ENCODE data around the gene CALR3.
A peak's percentile ranks its signal among the peaks of the same experiment; 100 is the strongest.
"Not testable (repeated sequence)": the region's sequence is repeated elsewhere in the genome, so short reads cannot be mapped to it uniquely, and the experiment has no call there.

CALR3 gene

GRCh38 chr19:16457195-16457953 is 38.6 kb downstream of the CALR3 start:
- DNase-seq = no peak

DNA sequence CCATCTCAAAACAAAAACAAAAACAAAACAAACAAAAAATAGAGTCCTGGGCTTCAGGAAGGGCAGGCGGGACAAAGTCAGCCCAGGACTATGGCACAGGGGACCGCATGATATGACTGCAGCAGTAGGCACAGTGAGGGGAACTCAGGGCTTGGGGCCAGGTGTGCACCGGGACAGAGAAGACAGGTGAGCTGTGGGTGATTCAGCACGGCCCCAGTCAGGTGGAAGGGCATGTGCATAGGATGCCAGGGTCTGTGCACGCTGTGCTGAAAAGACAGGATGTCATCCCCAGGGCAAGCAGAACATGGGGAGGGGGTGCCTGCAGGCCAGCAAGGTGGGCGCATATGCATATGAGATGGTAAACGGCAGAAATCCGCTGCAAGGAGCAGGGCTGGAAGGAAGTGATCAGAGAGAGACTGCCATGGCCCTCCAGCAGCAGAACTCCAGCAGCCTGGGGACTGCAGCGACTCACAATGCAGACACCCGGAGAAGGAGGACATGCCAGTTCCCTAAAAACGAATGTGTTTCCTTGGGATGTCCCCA is 39.2 kb downstream of the CALR3 start:
- no peak for DNase-seq

DNA sequence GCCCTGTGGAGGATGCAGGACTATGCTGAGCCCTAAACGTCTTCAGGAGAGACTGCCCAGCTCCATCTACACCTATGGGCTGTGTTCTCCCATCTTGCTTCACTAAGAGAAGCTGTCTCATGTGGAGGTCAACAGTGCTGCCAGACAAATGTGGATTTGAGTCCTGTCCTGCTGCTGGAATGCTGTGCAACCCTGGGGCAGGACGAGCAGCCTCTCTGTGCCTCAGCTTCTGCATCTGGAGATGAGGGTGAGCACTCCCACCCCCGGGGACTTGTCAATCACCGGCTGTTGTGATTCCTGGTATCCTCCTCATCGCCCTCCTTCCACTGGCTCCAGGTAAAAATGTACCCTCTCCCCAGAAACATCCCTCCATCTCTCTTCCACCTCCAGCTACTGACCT is 40.5 kb downstream of the CALR3 start:
- DNase-seq = no peak

DNA sequence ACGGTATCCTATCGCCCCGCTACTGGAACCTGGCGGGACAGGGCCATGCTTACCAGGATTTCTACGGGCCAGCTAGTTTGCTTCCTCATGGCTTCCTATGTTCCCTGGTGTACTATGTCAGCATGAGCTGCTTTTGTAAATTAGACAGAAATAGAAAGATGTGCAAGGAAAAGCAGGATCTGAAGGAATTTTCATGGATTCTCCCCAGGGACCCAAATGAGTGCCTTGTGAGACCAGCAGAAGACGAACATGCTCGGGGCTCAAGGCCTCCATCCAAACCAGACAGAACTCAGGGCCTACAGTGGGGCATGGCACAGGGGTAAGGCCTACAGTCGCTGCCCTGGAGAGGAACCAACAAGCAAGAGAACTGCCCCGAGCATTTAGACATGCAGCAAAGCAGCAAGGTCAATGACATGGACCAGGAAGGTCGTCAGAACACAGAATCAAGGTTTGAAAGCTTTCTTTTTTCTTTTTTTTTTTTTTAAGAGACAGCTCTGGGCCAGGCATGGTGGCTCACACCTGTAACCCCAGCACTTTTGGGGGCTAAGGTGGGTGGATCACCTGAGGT is 41.5 kb downstream of the CALR3 start:
- DNase-seq = no peak

GRCh38 chr19:16452325-16452724 is 43.6 kb downstream of the CALR3 start:
- no peak for DNase-seq

DNA sequence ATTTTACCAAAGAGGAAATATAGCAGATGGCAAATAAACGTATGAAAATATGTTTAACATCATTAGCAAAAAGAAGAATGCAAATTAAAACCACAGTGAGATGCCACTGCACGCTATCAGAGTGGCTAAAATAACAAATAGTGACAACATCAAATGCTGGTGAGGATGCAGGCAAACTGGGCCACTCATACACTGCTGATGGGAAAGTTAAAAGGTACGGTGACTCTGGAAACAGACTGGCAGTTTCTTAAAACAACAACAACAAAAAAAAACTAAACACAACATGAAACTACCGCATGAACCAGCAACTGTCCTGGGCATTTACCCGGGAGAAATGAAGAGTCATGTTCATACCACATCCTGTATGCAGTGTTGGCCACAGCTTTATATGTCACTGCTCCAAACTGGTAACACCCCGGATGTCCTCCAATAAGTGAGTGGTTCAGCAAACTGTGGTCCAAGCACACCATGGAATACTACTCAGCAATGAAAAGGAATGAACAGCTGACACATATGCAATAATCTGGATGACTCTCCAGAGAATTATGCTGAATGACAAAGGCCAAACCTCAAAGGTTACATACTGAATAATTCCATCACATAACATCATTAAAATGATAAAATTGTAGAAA is 46.5 kb downstream of the CALR3 start:
- DNase-seq = no peak

DNA sequence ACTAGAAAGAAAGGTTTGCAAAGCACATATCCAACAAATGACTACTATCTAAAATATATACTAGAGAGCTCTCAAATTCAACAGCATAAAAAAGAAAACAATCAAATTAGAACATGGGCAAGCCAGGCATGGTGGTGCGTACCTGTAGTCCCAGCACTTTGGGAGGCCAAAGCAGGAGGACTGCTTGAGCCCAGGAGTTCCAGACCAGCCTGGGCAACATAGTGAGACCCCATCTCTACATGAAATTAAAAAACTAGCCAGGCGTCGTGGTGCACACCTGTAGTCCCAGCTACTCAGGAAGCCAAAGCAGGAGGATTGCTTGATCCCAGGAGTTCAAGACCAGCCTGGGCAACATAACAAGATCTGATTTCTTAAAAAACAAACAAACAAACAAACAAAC is 47.1 kb downstream of the CALR3 start:
- not testable (repeated sequence) for DNase-seq

GRCh38 chr19:16446724-16447368 is 49.1 kb downstream of the CALR3 start:
- DNase-seq = peak in 1 of 2 donors; percentile 29

DNA sequence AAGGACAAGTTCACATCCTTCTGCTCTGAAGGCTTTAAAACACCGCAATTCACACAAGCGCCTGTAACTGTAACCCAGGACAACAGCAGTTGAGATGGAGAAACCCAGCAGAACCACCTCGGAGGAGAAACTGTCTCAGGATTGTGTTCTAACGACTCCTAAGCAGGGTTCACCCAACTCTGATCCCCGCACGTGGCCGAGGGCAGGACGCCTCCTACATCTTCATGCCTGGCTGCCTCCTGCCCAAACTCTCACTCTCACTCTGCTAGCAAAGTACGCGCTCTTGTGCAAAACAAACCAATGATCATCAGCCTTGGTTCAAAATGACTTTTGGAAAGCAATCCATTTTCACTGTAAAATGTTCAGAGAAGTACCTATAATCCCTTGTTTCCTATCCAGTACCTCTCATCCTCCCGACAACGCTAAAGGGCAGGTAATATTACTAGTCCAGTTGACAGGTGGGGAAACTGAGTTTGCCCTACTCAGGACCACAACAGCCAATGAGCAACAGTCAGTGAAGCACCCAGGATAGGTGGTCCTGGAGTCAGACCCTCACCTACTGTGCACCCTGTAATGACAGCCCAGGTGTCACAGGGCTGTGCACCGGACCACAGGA is 49.8 kb downstream of the CALR3 start:
- DNase-seq = no peak

- DNase-seq = no peak
These were observed 50.5 kb downstream of the CALR3 start for GRCh38 chr19:16445238-16446107.

GRCh38 chr19:16444269-16444600 is 51.7 kb downstream of the CALR3 start:
- DNase-seq = no peak

- DNase-seq = no peak
These were observed 53.3 kb downstream of the CALR3 start for GRCh38 chr19:16442386-16443276.

GRCh38 chr19:16441661-16442162 is 54.3 kb downstream of the CALR3 start:
- DNase-seq = peak; percentile 26 to 32

- no peak for DNase-seq
These were observed 59.1 kb downstream of the CALR3 start for GRCh38 chr19:16436780-16437332.

DNA sequence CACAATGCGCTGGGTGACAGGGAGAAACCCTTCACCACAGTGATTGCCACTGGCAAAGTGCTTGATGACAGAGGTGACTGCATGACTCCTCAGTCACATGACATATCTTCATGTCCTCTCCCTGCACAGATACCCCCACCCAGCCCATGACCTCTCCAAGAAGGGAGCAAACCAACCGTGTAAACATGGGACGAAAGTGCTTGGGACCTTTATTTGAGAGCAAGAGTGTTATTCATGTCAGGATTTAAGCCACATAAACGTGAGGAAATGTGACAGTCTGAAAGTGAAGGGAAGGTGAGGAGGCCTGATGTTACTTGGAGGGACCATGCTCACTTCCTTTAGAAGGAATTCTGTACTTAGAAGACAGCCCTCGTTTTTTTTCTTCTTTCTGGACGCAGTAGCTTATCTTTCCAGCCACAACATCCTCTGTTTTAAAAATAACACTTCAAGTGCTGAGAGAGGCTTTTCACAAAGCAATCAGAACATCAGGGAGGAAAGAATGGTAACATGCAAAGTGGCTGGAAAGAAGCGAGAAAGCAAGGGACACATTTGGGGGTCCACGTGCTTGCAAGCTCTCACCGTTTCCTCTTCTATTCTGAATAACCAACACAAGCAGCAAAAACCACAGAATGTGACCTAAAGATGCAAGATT is 59.8 kb downstream of the CALR3 start:
- no peak for DNase-seq

DNA sequence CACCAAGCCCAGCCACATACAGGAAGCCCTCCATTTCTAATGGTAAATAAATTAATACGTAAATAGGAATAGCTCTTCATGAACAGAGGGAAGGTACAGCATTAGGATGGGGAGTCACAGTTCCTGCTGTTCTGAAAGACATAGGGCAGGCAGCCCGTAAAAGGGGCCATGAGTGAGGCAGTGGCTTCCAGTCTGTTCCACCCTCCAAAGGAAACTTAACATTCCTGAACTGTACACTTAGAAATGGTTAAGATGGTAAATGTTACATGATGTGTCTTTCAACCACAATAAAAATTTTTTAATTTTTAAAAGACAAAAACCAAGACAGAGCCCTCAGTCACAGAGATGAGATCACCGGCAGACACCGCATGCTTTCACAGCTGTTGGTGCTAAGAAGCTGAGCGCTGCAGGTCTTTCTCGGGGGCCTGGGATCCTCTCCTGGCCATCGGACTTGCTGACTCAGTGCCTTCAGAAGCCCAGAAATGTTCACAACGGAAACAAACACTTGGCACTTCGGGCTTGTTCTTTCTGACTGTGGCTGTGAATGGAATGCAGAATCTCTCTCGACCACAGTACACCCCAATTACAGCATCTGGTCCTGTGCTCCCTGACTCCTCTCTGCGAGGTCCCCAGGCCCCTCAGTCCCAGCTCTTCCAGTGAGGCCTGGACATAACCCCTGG is 60.6 kb downstream of the CALR3 start:
- DNase-seq = no peak

- no peak for DNase-seq
These were observed 62.0 kb downstream of the CALR3 start for GRCh38 chr19:16433986-16434385.

DNA sequence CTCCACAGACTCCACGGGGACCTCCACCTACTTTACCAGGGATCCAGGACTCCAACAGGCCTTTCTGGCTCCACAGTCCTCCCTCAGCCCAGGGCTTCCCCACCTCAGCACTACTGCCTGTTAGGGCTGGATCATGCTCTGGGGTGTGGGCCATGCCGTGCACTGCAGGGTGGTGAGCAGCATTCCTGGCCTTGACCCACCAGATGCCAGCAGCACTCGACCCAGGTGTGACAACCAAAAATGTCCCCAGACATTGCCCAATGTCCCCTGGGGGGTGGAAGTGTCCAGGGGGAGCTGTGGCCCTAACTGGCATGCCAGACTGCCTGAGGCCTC is 66.2 kb downstream of the CALR3 start:
- DNase-seq = no peak

GRCh38 chr19:16429066-16429758 is 66.8 kb downstream of the CALR3 start:
- no peak for DNase-seq
